GM12878 (cell line): ENCODE results near the gene ANAPC16. TPM values are rescaled to one million over a fixed set of nuclear protein-coding genes. Genes with fewer than 3 reads are reported as not detected.
A peak's percentile ranks its signal among the peaks of the same experiment; 100 is the strongest.

ENCODE experiments used
- ATAC-seq: fragments of 200-7000 bp; cut with Tn5 transposase; 3 replicates; pipeline ENCODE4 v1.9.1; 2020; ENCODE audit warnings: mild to moderate bottlenecking, moderate library complexity
- BruUV-seq: library from RNA; stranded (reverse); fragments of 400-500 nt; replicated peaks from 2 replicates; lab custom pipeline; 2021; lab: Mats Ljungman, UMichigan
- CTCF ChIA-PET: fragments of 300-600 bp; sonication (Branson Sonifier 250); formaldehyde crosslinking; extraction: SDS; loops from one replicate; lab custom pipeline; 2021; ENCODE audit warnings: inconsistent platforms; lab: Yijun Ruan, JAX
- POLR2A ChIA-PET: fragments of 350-600 bp; formaldehyde crosslinking; extraction: SDS; loops from one replicate; lab custom pipeline; 2021; ENCODE audit warnings: inconsistent platforms; lab: Charles Lee
- RAD21 ChIA-PET: fragments of 300-600 bp; sonication (Branson Sonifier 250); formaldehyde crosslinking; loops from one replicate; lab custom pipeline; 2023; ENCODE audit warnings: antibody characterized with exemption; ENCODE audit not compliant: unreplicated experiment; lab: Charles Lee
- SMC1A ChIA-PET: fragments of 300-600 bp; sonication (Branson Sonifier 250); formaldehyde crosslinking; loops from one replicate; lab custom pipeline; 2023; ENCODE audit not compliant: unreplicated experiment, uncharacterized antibody; lab: Charles Lee
- DNase-seq: peaks from one replicate; pipeline ENCODE4 v3.0.0-alpha.2; 2011; ENCODE audit warnings: low read depth, low spot score
- FAIRE-seq: peaks from 3 replicates; lab custom pipeline; 2011; peaks lifted over from hg19 to GRCh38; lab: Jason Lieb, UNC
- H2AFZ ChIP-seq: 2 replicates; pipeline ENCODE4 v1.6.0; 2011; ENCODE audit warnings: low read depth, low read length, control low read depth; ENCODE audit not compliant: control insufficient read depth
- H3K27ac ChIP-seq: 2 replicates; pipeline ENCODE4 v1.5.1; 2011; ENCODE audit warnings: control low read depth; ENCODE audit not compliant: control insufficient read depth, insufficient read depth
- H3K27me3 ChIP-seq, 2 experiments: replicated peaks in 1 of 2; 2 replicates each; pipeline versions ENCODE4 v1.6.0 to v1.6.1; 2011; ENCODE audit warnings: low read length in 1 of 2; ENCODE audit not compliant: control insufficient read depth in 2 of 2, insufficient read depth in 2 of 2
- H3K36me3 ChIP-seq, 2 experiments: 2 replicates each; pipeline ENCODE4 v1.5.1; 2011; ENCODE audit warnings: low read length in 1 of 2; ENCODE audit not compliant: control insufficient read depth in 2 of 2, insufficient read depth in 2 of 2
- H3K4me1 ChIP-seq: 2 replicates; pipeline ENCODE4 v1.6.1; 2011; ENCODE audit warnings: mild to moderate bottlenecking, low read length, moderate library complexity, mixed read lengths; ENCODE audit not compliant: control insufficient read depth, insufficient read depth
- H3K4me2 ChIP-seq: 2 replicates; pipeline ENCODE4 v1.6.0; 2011; ENCODE audit warnings: control low read depth; ENCODE audit not compliant: control insufficient read depth, insufficient read depth
- H3K4me3 ChIP-seq: fragments of 200-600 bp; sonication (generic); 2 replicates; pipeline ENCODE4 v1.5.1; 2016
- H3K79me2 ChIP-seq: 2 replicates; pipeline ENCODE4 v1.6.0; 2011; ENCODE audit warnings: low read length; ENCODE audit not compliant: control insufficient read depth, insufficient read depth
- H3K9ac ChIP-seq: 2 replicates; pipeline ENCODE4 v1.8.0; 2011; ENCODE audit warnings: low read length, control low read depth, mixed read lengths; ENCODE audit not compliant: control insufficient read depth, insufficient read depth
- H3K9me3 ChIP-seq: replicated peaks from 3 replicates; pipeline ENCODE4 v1.5.1; 2011; ENCODE audit warnings: mild to moderate bottlenecking, low read length; ENCODE audit not compliant: control insufficient read depth, insufficient read depth
- H4K20me1 ChIP-seq: 2 replicates; pipeline ENCODE4 v1.6.0; 2011; ENCODE audit not compliant: control insufficient read depth, insufficient read depth
- CBFB ChIP-seq: IDR thresholded peaks from 2 replicates; pipeline ENCODE4 v1.6.1; 2016; ENCODE audit warnings: antibody characterized with exemption, low read depth
- CTCF ChIP-seq, 3 experiments: IDR thresholded peaks in 2 of 3; conservative IDR thresholded peaks in 1 of 3; 2 replicates each; pipeline ENCODE4 v1.5.1; 2011; ENCODE audit warnings: low read depth in 3 of 3, low read length in 3 of 3, mild to moderate bottlenecking in 3 of 3, control low read depth in 2 of 3, moderate library complexity in 2 of 3, inconsistent platforms in 1 of 3, mixed read lengths in 1 of 3; ENCODE audit not compliant: control insufficient read depth in 2 of 3, insufficient read depth in 1 of 3; ENCODE audit errors: extremely low read depth in 1 of 3
- KAT2A ChIP-seq: conservative IDR thresholded peaks from 2 replicates; pipeline ENCODE4 v1.6.1; 2011; ENCODE audit warnings: low read depth, low read length; ENCODE audit not compliant: control insufficient read depth
- LARP7 ChIP-seq: fragments of 450-650 bp; IDR thresholded peaks from 2 replicates; pipeline ENCODE4 v1.6.1; 2017; ENCODE audit warnings: mild to moderate bottlenecking
- SMAD1 ChIP-seq: fragments of 450-650 bp; IDR thresholded peaks from 2 replicates; pipeline ENCODE4 v1.6.1; 2018; ENCODE audit warnings: mild to moderate bottlenecking, low read depth; ENCODE audit not compliant: partially characterized antibody
- SRF ChIP-seq, 2 experiments: IDR thresholded peaks; 2 replicates each; pipeline ENCODE4 v1.6.1; 2011; ENCODE audit warnings: low read depth in 2 of 2, low read length in 2 of 2, mild to moderate bottlenecking in 1 of 2, moderate library complexity in 1 of 2
- ZNF274 ChIP-seq: IDR thresholded peaks from one replicate; pipeline ENCODE4 v1.8.0; 2011; ENCODE audit not compliant: insufficient read length, insufficient read depth
- WGBS: methylation state at CpG from one replicate; pipeline ENCODE4 v1.1.6; 2016; ENCODE audit warnings: low lambda C conversion rate; ENCODE audit not compliant: insufficient replicate concordance, insufficient coverage; ENCODE audit errors: missing lambda C conversion rate; 5-methylcytosine and 5-hydroxymethylcytosine counted together
- in situ Hi-C: fragments of 300-500 bp; cut with MboI; formaldehyde crosslinking; loops from 9 replicates; pipeline ENCODE4 v1.14.3; 2018; ENCODE audit warnings: mixed read lengths
- intact Hi-C: fragments of 100-400 bp; cut with micrococcal nuclease; formaldehyde crosslinking; loops from one replicate; pipeline ENCODE4 v1.14.2; 2022; ENCODE audit not compliant: unreplicated experiment
- polyA plus RNA-seq, 11 experiments: library from polyadenylated mRNA; depleted of rRNA in 4 of 11; unstranded in 6 of 11; stranded (reverse) in 5 of 11; fragments of >200 nt; fragmentation: Nextera tagmentation in 4 of 11; fragmentation: Illumina TruSeq in 1 of 11; extraction: Ambion mirVana in 4 of 11; extraction: Trizol in 1 of 11; gene quantifications; 1 replicate in 1 of 11; 2 replicates in 10 of 11; pipeline versions ENCODE4 v1.2.1 to v1.2.3, GENCODE V29; 2011 to 2016; ENCODE audit warnings: inconsistent platforms in 2 of 11, missing spikeins in 2 of 11, low read depth in 1 of 11
- total RNA-seq, 4 experiments: library from RNA; depleted of rRNA in 3 of 4; stranded (reverse); fragments of >200 nt in 3 of 4; fragmentation: Illumina TruSeq in 1 of 4; extraction: Trizol in 1 of 4; gene quantifications; 2 replicates each; pipeline versions ENCODE4 v1.2.1 to v1.2.3, GENCODE V29; 2013 to 2021
- TF ChIP-seq, protein P1 (sequence below): fragments of 450-650 bp; IDR thresholded peaks from 2 replicates; pipeline ENCODE4 v1.6.1; 2016; ENCODE audit warnings: mild to moderate bottlenecking
- TF ChIP-seq, protein P2 (sequence below): IDR thresholded peaks from 2 replicates; pipeline ENCODE4 v1.6.1; 2011; ENCODE audit warnings: borderline replicate concordance, low read depth, mild to moderate bottlenecking, moderate library complexity, mixed read lengths, low read length; ENCODE audit not compliant: insufficient read depth; ENCODE audit errors: extremely low read length
- TF ChIP-seq, protein P3 (sequence below): fragments of 450-650 bp; IDR thresholded peaks from 2 replicates; pipeline ENCODE4 v1.6.1; 2016; ENCODE audit warnings: mild to moderate bottlenecking, moderate library complexity, borderline replicate concordance

Gene ANAPC16
- total and polyA plus RNA-seq, 10 of the 15 experiments (the other 5 are each of a cell fraction or from before 2014, with no cell fraction given): 66.9 to 208 (median 134) TPM

DNA sequence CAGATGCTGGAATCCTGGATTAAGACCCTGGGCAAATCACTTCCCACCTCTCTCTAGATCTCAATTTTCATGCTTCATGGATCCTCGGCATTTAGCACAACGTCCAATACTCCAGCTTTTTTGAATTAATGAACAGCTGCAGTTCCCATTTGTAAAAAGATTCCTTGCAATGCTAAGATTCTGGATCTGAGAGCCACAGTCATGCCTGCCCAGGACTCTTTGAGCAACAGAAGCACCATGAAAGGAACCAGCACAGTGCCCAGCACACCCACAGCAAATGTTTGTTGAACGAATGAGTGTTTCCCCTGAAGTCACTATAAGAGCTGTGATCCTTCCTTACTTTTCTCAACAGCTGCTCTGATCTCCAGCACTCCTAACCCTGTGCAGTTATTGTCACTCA, 37.2 kb downstream of the ANAPC16 start (continued):
- TF ChIP-seq CTCF (IDR thresholded peaks at IDR 0.05 in 2 of 3, conservative IDR thresholded peaks at IDR 0.05 in 1 of 3; ENCODE audit: control insufficient read depth in 2 of 3, extremely low read depth in 1 of 3, insufficient read depth in 1 of 3, low read depth in 3 of 3, low read length in 3 of 3) (no peak), KAT2A (no peak)

- SMC1A ChIA-PET: interaction anchor here (0.9 to 21.0 kb wide), 8 partner anchors 9 to 128 kb away, joined by 3 to 275 read pairs (median 6); partner anchors contain the start of genes ANAPC16, ASCC1 and DDIT4
- DNase-seq (no peak), ATAC-seq (no peak), FAIRE-seq (no peak)
- RAD21 ChIA-PET: interaction anchor here (0.5 to 13.0 kb wide), 8 partner anchors 22 to 121 kb away, joined by 3 to 200 read pairs (median 20); partner anchors contain the start of genes ANAPC16, ASCC1 and DDIT4
- no TSS peak for BruUV-seq
- Histone ChIP-seq H3K9ac (no peak overlapping the region), H3K79me2 (no peaks in the 10 kb centered on the region), H3K36me3 (no peaks in the 10 kb centered on the region), H4K20me1 (no peaks in the 10 kb centered on the region), H3K4me1 (peaks cover 69% of the 10 kb centered on the region), H3K4me2 (no peak overlapping the region; the same call in 1 of the 2 replicates), H3K9me3 (no peaks in the 10 kb centered on the region), H3K27me3 (no peaks in the 10 kb centered on the region), H3K4me3 (no peak overlapping the region), H3K27ac (0 out of 2 replicates have a peak overlapping the region, but pooled peaks have one; percentile 61), H2AFZ (no peak overlapping the region; the same call in 1 of the 2 replicates)
- CTCF ChIA-PET: interaction anchor here (0.9 to 3.5 kb wide), 11 partner anchors 11 to 298 kb away, joined by 3 to 18 read pairs (median 6); no protein-coding TSS in a partner anchor
- 98% methylated on average over 7 of the region's 7 CpGs for WGBS
- intact Hi-C loops (no loop called here), in situ Hi-C loops (no loop called here)
- POLR2A ChIA-PET: interaction anchor here (0.6 to 11.6 kb wide), 13 partner anchors 8 to 80 kb away, joined by 3 to 84 read pairs (median 6); partner anchors contain the start of gene DDIT4
- TF ChIP-seq LARP7 (no peak), CBFB (no peak), SMAD1 (no peak), SRF (IDR thresholded peaks at IDR 0.05; ENCODE audit: low read depth in 2 of 2, low read length in 2 of 2) (no peak), ZNF274 (no peak)
- TF ChIP-seq, protein P1, sequence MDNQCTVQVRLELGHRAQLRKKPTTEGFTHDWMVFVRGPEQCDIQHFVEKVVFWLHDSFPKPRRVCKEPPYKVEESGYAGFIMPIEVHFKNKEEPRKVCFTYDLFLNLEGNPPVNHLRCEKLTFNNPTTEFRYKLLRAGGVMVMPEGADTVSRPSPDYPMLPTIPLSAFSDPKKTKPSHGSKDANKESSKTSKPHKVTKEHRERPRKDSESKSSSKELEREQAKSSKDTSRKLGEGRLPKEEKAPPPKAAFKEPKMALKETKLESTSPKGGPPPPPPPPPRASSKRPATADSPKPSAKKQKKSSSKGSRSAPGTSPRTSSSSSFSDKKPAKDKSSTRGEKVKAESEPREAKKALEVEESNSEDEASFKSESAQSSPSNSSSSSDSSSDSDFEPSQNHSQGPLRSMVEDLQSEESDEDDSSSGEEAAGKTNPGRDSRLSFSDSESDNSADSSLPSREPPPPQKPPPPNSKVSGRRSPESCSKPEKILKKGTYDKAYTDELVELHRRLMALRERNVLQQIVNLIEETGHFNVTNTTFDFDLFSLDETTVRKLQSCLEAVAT: no peak
- TF ChIP-seq, protein P2, sequence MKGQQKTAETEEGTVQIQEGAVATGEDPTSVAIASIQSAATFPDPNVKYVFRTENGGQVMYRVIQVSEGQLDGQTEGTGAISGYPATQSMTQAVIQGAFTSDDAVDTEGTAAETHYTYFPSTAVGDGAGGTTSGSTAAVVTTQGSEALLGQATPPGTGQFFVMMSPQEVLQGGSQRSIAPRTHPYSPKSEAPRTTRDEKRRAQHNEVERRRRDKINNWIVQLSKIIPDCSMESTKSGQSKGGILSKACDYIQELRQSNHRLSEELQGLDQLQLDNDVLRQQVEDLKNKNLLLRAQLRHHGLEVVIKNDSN: no peak
- TF ChIP-seq, protein P3, sequence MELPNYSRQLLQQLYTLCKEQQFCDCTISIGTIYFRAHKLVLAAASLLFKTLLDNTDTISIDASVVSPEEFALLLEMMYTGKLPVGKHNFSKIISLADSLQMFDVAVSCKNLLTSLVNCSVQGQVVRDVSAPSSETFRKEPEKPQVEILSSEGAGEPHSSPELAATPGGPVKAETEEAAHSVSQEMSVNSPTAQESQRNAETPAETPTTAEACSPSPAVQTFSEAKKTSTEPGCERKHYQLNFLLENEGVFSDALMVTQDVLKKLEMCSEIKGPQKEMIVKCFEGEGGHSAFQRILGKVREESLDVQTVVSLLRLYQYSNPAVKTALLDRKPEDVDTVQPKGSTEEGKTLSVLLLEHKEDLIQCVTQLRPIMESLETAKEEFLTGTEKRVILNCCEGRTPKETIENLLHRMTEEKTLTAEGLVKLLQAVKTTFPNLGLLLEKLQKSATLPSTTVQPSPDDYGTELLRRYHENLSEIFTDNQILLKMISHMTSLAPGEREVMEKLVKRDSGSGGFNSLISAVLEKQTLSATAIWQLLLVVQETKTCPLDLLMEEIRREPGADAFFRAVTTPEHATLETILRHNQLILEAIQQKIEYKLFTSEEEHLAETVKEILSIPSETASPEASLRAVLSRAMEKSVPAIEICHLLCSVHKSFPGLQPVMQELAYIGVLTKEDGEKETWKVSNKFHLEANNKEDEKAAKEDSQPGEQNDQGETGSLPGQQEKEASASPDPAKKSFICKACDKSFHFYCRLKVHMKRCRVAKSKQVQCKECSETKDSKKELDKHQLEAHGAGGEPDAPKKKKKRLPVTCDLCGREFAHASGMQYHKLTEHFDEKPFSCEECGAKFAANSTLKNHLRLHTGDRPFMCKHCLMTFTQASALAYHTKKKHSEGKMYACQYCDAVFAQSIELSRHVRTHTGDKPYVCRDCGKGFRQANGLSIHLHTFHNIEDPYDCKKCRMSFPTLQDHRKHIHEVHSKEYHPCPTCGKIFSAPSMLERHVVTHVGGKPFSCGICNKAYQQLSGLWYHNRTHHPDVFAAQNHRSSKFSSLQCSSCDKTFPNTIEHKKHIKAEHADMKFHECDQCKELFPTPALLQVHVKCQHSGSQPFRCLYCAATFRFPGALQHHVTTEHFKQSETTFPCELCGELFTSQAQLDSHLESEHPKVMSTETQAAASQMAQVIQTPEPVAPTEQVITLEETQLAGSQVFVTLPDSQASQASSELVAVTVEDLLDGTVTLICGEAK: no peak
Observed at GRCh38 chr10:72253578-72253977, 37.8 kb downstream of the ANAPC16 start.
